SK-N-DZ (cell line): ENCODE data around the gene ARRDC3. TPM values are rescaled to one million over a fixed set of nuclear protein-coding genes. Genes with fewer than 3 reads are reported as not detected.
A peak's percentile ranks its signal among the peaks of the same experiment; 100 is the strongest.
"Not testable (repeated sequence)": the region's sequence is repeated elsewhere in the genome, so short reads cannot be mapped to it uniquely, and the experiment has no call there.

Experiments used
- DNase-seq: peaks from one replicate; pipeline ENCODE4 v3.0.0-alpha.2; 2015; ENCODE audit warnings: low spot score
- polyA plus RNA-seq, 2 experiments: library from polyadenylated mRNA; depleted of rRNA; stranded (reverse); fragments of >200 nt; gene quantifications; 2 replicates each; pipeline ENCODE4 v1.2.3, GENCODE V29; 2014

ARRDC3 gene
- 26.6 and 27.0 TPM in 2 replicates for polyA plus RNA-seq (2014; cell fraction: cytosol; rRNA removed)
- 44.7 and 53.7 TPM in 2 replicates for polyA plus RNA-seq (2014; cell fraction: nucleus; rRNA removed)

DNA sequence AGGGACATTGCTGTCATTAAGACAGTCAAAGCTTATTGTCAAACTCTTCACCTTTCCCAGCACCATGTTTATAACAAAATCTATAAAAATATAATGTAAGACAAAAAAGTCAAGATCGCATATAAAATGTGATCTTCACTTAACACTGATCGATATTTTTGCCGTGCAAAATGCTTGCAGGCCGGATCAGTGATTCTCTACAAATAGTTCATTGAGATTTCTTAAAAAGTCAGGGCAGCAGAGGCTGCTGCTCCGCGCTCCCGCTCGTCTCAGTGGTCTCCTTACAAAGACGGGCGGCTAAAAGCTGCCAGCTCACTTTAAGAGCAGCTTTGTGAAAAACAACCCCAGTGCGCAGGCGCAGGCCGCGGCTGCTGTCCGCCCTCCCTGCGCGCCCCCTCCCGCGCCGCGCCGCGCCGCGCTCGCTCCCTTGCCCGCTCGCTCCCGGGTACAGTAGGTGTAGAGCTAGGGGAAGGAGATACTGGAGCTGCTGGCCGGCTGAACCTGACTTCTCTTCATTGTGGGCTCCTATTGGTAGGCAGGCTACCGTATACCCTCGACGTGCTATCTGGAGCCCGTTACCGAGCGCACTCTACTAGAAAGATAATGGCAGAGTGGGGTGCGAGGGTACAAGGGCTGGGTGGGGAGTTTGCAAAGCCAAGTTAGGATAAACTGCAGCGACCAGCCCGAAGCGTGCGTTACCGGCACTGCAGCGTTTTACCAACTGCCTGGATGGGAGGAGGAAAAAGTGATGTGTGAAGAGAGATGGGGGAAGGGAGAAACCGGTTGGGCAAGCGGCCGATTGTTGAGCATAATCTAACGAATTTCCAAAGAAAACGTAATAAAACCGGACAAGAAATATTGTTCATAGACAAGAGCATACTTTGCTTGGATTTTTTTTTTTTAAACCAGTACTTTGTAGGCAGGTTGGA is at the start of gene ARRDC3:
Gene ARRDC3 (minus strand): TSS at position 291 of the 929 bp plus-strand sequence. CDS start 225 bp downstream, at position 66.
- peak; percentile 98 for DNase-seq

DNA sequence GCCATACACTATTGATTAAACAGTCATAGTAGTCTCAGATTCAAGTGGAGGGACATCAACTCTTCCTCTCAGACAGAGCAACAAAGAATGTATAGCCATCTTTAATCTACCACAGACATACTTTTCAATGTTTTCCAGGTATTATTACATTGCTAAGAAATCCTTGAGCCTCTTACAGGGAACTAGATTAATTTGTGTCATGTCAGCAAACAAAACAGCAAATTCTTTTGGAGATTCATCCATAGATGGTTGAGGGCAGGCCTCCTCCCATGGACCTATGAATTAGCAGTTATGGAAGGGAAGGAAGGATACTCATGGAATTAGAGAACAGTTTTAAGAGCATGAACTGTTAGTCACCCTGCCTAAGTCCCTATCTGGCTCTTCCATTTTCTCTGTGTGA is 47.8 kb upstream of the ARRDC3 start:
- no peak for DNase-seq

GRCh38 chr5:91424638-91425436 is 41.7 kb upstream of the ARRDC3 start:
- DNase-seq, result no peak

GRCh38 chr5:91423871-91424270 is 40.8 kb upstream of the ARRDC3 start:
- no peak for DNase-seq

DNA sequence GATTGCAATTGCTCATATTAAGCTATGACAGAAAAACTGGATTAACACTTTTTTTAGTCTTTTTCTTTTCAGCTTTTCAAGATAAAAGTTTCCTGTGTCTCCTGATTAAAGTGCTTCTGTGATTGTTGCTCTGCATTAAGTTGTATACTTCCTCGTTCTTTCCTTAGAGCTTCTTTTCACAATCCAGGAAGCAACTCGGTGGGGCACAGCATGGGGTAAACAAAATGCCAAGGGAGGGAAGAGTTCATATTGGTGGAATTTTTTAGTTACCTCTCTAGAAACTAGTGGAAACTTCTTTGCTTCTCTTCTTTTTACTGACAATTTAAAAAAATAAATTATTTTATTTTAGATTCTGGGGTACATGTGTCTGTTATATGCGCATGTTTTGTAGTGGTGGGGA is 37.8 kb upstream of the ARRDC3 start:
- no peak for DNase-seq

GRCh38 chr5:91419571-91420537 is 36.7 kb upstream of the ARRDC3 start:
- DNase-seq, result peak; percentile 57

- DNase-seq, result no peak
Measured at GRCh38 chr5:91419136-91419535, 36.0 kb upstream of the ARRDC3 start.

GRCh38 chr5:91418158-91418557 is 35.0 kb upstream of the ARRDC3 start:
- no peak for DNase-seq

DNA sequence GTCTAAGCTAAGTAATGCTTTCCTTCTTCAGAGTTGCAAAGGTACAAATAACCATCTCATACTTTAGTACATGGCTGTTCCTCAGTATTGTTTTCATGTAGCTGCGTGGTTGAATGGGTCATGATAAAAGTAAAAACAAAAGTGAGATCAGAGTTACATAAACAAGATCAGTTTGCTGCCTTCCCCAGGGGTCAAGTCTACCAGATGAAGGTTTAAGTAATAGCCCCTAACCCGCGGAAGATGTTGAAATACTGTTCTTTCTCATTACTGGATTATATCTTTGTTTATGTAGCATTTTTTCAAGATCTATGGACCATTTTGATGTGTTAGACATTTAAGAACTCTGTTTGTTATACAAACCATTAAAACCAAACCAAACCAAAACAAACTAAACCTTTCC is 34.1 kb upstream of the ARRDC3 start:
- DNase-seq, result no peak

DNA sequence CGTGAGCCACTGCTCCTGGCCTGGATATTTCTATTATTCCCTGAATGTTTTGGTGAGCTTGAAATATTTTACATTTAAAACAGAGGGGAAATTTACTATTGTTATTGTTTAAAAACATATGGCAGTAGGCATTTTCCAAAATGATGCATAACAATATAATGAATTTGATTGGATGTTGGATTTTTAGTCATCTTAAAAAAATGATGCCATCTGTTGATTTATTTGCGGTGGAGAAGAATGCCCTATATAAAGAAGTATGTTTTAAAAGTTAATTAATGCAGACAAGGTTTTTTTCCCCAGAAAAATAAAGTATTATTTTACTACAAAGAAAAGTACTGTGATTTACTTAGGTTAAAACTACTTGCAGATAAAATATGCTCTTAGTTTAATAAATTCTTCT is 33.4 kb upstream of the ARRDC3 start:
- no peak for DNase-seq

GRCh38 chr5:91409304-91409703 is 26.2 kb upstream of the ARRDC3 start:
- no peak for DNase-seq

- DNase-seq, result no peak
Measured at GRCh38 chr5:91408710-91409109, 25.6 kb upstream of the ARRDC3 start.

GRCh38 chr5:91407204-91407603 is 24.1 kb upstream of the ARRDC3 start:
- no peak for DNase-seq

GRCh38 chr5:91403438-91403837 is 20.3 kb upstream of the ARRDC3 start:
- no peak for DNase-seq

- DNase-seq, result no peak
Measured at GRCh38 chr5:91401175-91401574, 18.1 kb upstream of the ARRDC3 start.

DNA sequence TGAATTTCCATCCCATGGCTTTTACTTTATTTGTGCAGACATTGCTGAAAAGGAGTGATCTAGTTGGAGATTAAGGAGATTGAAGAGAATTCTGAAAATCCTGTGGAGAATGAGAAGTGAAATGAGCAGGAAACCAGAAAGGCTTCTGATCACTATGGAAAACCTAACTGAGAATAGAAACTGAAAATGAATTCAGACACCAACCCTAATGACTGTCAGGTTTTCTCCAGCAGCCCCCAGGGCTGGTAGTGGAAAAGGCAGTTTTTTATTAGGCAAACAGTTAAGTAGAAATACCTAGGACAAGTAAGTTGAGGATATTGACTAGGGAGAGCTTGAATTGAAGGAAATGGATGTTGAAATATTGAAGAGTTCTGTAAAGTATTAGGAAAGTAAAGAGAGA is 14.7 kb upstream of the ARRDC3 start:
- no peak for DNase-seq

- no peak for DNase-seq
Measured at GRCh38 chr5:91390268-91390667, 7.2 kb upstream of the ARRDC3 start.

GRCh38 chr5:91389555-91389954 is 6.4 kb upstream of the ARRDC3 start:
- DNase-seq, result not testable (repeated sequence)

DNA sequence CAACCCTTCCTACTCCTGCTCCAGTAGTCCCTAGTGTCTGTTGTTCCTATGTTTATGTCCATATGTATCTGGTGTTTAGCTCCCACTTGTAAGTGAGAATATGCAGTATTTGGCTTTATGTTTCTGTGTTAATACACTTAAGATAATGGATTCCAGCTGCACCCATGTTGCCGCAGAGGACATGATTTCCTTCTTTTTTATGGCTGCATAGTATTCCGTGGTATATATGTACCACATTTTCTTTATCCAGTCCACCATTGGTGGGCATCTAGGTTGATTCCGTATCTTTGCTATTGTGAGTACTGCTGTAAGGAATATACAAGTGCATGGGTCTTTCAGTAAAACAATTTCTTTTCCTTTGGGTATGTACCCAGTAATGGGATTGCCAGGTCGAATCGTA is 5.2 kb upstream of the ARRDC3 start:
- no peak for DNase-seq

DNA sequence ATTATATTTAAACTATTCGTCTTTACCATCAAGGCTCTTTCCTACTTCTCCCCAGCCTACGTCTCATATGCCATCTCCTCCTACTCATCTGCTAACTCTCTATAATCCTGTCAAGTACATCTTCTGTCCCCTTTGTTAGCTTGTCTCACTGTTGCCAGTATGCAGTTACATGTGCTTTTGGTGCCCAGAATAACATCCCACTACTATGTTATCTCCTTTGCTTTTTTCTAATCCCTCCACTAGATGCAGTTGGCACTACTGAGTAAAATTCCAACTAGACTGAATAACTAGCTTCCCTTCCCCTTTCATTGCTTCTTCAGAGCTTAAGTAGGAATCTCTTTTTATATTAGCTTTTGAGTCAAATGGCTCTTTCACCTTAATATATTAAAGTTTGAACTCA is 3.0 kb upstream of the ARRDC3 start:
- no peak for DNase-seq

- DNase-seq, result not testable (repeated sequence)
Measured at GRCh38 chr5:91385596-91385995, 2.5 kb upstream of the ARRDC3 start.
